KMS-11 (cell line): Measurements from ENCODE around the gene LZIC.

ENCODE experiments used
- H2AFZ ChIP-seq: fragments of 200-600 bp; sonication (generic); 2 replicates; pipeline ENCODE4 v1.6.1; 2016; ENCODE audit warnings: antibody characterized with exemption, mixed run types, low read depth
- H3K27ac ChIP-seq: fragments of 200-600 bp; sonication (generic); 2 replicates; pipeline ENCODE4 v1.6.1; 2016; ENCODE audit warnings: mild to moderate bottlenecking, mixed run types
- H3K27me3 ChIP-seq: fragments of 200-600 bp; sonication (generic); 2 replicates; pipeline ENCODE4 v1.6.1; 2017; ENCODE audit warnings: mild to moderate bottlenecking, low read depth, mixed run types, moderate library complexity; ENCODE audit not compliant: insufficient read depth
- H3K36me3 ChIP-seq: fragments of 200-600 bp; sonication (generic); 2 replicates; pipeline ENCODE4 v1.6.1; 2017; ENCODE audit warnings: mild to moderate bottlenecking, mixed run types; ENCODE audit not compliant: insufficient read depth
- H3K4me1 ChIP-seq: fragments of 200-600 bp; sonication (generic); 2 replicates; pipeline ENCODE4 v1.6.1; 2016; ENCODE audit warnings: mild to moderate bottlenecking, low read depth, mixed run types; ENCODE audit not compliant: poor library complexity, severe bottlenecking
- H3K4me2 ChIP-seq: fragments of 200-600 bp; sonication (generic); 2 replicates; pipeline ENCODE4 v1.7.0; 2016; ENCODE audit warnings: mild to moderate bottlenecking, mixed run types
- H3K4me3 ChIP-seq: fragments of 200-600 bp; sonication (generic); IDR thresholded peaks from 2 replicates; pipeline ENCODE4 v1.6.1; 2017; ENCODE audit warnings: low read depth, low read length, mixed read lengths; ENCODE audit not compliant: insufficient read depth
- H3K79me2 ChIP-seq: fragments of 200-600 bp; sonication (generic); 2 replicates; pipeline ENCODE4 v1.6.1; 2016; ENCODE audit warnings: low read depth, mixed run types; ENCODE audit not compliant: insufficient read depth
- H3K9ac ChIP-seq: fragments of 200-600 bp; sonication (generic); 2 replicates; pipeline ENCODE4 v1.6.1; 2016; ENCODE audit warnings: mild to moderate bottlenecking, mixed run types
- H4K20me1 ChIP-seq: fragments of 200-600 bp; sonication (generic); 2 replicates; pipeline ENCODE4 v1.6.1; 2016; ENCODE audit warnings: mild to moderate bottlenecking, mixed run types; ENCODE audit not compliant: insufficient read depth
- CTCF ChIP-seq: fragments of 200-600 bp; sonication (generic); conservative IDR thresholded peaks from 2 replicates; pipeline ENCODE4 v1.6.1; 2017; ENCODE audit warnings: low read depth, mild to moderate bottlenecking, antibody characterized with exemption, low read length, moderate library complexity, mixed read lengths

The LZIC gene

GRCh38 chr1:9916452-9916851 lies 26.7 kb downstream of the LZIC start:
- Histone ChIP-seq H3K9ac (no peak overlapping the region), H3K79me2 (no peaks in the 10 kb centered on the region), H3K4me1 (peaks cover 4% of the 10 kb centered on the region), H4K20me1 (no peaks in the 10 kb centered on the region), H2AFZ (no peak overlapping the region), H3K4me3 (no peak overlapping the region), H3K27ac (no peak overlapping the region), H3K4me2 (no peak overlapping the region), H3K27me3 (no peaks in the 10 kb centered on the region), H3K36me3 (no peaks in the 10 kb centered on the region)
- TF ChIP-seq CTCF, result no peak

- no peak for TF ChIP-seq CTCF
- Histone ChIP-seq H3K36me3 (no peaks in the 10 kb centered on the region), H2AFZ (no peak overlapping the region), H3K4me3 (no peak overlapping the region), H3K4me1 (peaks cover 6% of the 10 kb centered on the region), H3K4me2 (no peak overlapping the region), H3K27ac (no peak overlapping the region), H3K79me2 (no peaks in the 10 kb centered on the region), H4K20me1 (no peaks in the 10 kb centered on the region), H3K27me3 (no peaks in the 10 kb centered on the region), H3K9ac (no peak overlapping the region)
Measured at GRCh38 chr1:9914610-9914937, 28.6 kb downstream of the LZIC start.

- TF ChIP-seq CTCF, result no peak
- Histone ChIP-seq H3K4me1 (peaks cover 20% of the 10 kb centered on the region), H3K4me3 (no peak overlapping the region), H3K4me2 (no peak overlapping the region), H2AFZ (no peak overlapping the region), H3K79me2 (no peaks in the 10 kb centered on the region), H3K27me3 (no peaks in the 10 kb centered on the region), H3K36me3 (no peaks in the 10 kb centered on the region), H4K20me1 (no peaks in the 10 kb centered on the region), H3K9ac (no peak overlapping the region), H3K27ac (no peak overlapping the region)
Measured at GRCh38 chr1:9912264-9912936, 30.8 kb downstream of the LZIC start.

GRCh38 chr1:9910423-9911178 lies 32.6 kb downstream of the LZIC start:
- H3K27ac ChIP-seq, result peak overlapping the region; percentile 64

More at GRCh38 chr1:9910423-9911178, 32.6 kb downstream of the LZIC start:
- Histone ChIP-seq H3K27me3 (no peaks in the 10 kb centered on the region), H4K20me1 (no peaks in the 10 kb centered on the region), H3K4me3 (peak overlapping the region; percentile 92), H3K4me2 (peak overlapping the region; percentile 53), H3K36me3 (no peaks in the 10 kb centered on the region), H3K79me2 (no peaks in the 10 kb centered on the region), H3K9ac (peak overlapping the region; percentile 27; the same call in 1 of the 2 replicates), H3K4me1 (peaks cover 22% of the 10 kb centered on the region), H2AFZ (peak overlapping the region; percentile 84)
- no peak for TF ChIP-seq CTCF
